GM04503 (cell line): ENCODE data around the gene KLF16.

Source experiments
- DNase-seq: peaks from one replicate; pipeline ENCODE4 v3.0.0-alpha.2; 2012; ENCODE audit warnings: low read depth

KLF16 gene

GRCh38 chr19:1867349-1867724 lies 4.0 kb upstream of the KLF16 start:
- no peak for DNase-seq

DNA sequence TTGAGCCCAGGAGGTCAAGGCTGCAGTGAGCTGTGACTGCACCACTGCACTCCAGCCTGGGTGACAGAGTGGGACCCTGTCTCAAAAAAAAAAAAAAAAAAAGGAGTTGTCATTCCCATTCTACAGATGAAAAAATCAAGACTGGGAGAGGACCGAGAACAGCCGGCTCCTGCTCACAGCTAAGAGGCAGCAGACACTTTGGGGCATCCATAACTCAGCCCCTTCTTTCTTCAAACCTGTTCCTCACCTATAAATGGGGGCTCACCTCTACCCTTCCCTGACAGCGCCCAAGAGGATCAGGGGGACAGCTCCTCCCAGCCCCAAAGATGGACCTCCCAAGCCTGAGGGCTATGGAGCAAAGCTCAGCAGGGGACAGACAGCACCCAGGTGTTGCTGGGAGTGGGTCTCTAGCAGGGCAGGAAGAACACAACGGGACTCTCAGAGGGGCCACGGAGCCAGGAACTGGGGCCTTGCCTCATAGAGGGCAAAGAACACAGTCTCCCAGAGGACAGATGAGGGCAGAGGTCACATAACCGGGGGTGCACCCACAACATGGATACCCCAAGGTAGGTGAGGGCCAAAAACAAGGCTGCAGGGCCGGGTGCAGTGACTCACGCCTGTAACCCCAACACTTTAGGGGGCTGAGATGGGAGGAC lies 3.4 kb upstream of the KLF16 start:
- DNase-seq, result no peak

- DNase-seq, result no peak
These were observed 2.0 kb upstream of the KLF16 start for GRCh38 chr19:1865172-1866010.

DNA sequence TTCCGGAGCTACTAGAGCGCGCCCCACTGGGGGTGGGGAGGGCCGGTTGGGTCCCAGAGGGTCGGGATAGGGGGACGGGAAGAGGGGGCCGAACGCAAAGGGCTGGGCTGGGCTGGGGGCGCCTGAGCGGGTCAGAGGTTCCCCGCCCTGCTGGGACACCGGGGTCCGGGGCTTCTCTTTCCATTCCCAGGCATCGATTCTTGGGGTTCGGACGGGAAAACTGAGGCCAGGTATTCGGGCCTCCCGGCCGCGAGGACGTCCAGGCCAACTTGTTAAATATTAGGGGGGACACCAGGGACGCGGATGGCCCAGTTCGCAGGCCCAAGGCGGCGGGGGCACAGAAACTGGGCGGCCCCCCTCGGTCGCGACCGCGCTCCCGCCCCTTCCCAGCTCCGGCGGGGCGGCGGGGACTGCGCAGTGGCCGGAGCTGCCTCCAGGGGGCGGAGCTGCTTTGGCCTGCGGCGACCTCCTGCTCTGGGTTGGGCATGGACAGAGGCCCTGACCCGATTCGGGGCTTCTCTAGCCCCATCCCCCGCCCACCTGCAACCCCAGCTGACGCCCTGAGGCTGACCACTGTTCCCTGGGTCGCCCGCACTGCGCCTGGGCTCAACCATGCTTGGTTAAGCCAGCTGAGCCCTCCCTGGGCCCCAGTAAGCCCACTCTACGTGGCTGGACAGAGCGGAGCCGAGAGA lies 1.2 kb upstream of the KLF16 start:
- DNase-seq, result no peak

GRCh38 chr19:1863638-1864479 lies 480 bp upstream of the KLF16 start:
- DNase-seq, result no peak

- no peak for DNase-seq
These were observed 703 bp downstream of the KLF16 start for GRCh38 chr19:1862424-1863327.

DNA sequence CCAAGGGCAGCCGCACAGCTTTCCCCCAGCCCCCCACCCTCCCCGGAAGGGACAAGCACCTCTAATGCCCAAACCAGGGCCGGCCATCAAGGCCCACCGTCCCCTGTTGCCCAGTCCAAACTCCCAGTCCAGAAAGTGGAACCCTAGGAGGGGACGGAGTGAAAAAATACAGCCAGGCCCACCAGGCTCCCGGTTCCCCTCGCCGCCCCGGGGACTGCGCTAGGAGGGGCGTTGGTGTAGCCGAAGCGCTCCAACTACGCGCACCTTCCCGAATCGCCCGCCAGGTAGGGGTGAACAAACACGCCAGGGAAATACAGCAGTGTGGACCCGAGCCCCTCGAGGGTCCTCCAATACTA lies 1.3 kb downstream of the KLF16 start:
- DNase-seq, result no peak

GRCh38 chr19:1861599-1862031 lies 1.8 kb downstream of the KLF16 start:
- DNase-seq, result no peak

GRCh38 chr19:1860821-1861598 lies 2.4 kb downstream of the KLF16 start:
- DNase-seq, result no peak

GRCh38 chr19:1860042-1860775 lies 3.2 kb downstream of the KLF16 start:
- no peak for DNase-seq

DNA sequence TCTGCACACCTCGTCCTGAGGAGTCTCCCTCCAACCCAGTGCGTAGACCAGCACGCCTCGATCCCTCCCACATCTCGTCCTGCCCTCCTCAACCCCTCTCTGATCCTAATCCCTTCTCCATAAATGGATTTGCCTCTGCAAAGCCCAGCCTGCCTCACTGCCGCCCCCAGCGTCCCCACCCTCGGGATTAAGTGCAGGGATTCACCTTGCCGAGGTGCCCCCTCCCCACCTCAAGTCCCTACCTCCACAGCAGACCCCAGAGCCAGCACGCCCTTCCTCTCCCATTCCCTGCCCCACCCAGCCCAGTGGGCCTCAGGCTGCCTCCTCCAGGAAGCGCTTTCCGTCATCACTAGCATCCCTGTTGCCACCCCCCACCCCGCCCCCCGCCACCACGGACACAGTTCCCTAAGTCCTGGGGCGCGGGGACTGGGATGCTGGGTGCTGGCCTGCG lies 4.0 kb downstream of the KLF16 start:
- DNase-seq, result no peak

- no peak for DNase-seq
These were observed 4.8 kb downstream of the KLF16 start for GRCh38 chr19:1858412-1859081.

GRCh38 chr19:1857648-1858326 lies 5.6 kb downstream of the KLF16 start:
- DNase-seq, result no peak

DNA sequence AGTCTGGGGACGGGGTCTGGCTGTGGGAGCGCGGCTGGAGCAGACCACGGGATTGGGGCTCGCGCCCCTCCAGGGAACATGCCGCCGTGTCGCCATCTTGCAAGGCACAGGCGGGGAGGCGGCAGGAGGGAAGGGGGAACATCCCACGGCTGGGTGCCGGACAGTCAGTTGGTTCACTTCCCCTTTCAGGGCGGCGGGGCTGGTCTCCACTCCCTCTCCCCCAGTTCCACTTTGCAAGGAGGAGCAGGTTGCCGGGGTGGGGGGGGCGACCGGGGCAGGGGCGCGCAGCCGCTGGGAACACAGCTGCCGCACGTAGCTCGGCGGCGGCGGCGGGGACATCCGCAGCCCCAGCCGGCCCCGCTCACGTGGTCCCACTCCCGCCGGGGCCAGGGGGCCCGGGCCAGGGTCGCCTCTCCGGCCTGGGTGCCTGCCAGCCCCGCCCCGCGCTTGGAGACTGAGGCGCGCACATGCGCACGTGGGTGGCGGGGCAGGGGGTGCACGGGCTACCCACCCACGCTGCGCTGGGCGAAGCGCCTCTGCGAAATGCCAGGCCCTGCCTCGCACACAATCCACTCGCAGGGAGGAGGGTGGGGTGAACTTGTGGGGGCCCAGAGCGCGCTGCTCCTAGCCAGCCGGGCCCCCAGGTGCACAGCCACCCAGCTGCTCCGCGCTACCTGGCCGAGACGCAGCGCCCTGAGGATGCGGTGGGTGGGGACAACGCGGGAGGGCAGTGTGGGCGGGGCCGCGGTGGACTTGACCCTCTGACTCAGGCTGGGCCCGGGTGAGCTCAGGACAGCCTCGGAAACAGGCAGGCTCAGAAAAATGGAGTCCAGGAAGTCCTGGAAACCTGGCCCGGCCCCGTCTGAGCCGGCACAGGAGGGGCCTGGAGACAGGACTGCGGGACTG lies 6.4 kb downstream of the KLF16 start:
- no peak for DNase-seq

DNA sequence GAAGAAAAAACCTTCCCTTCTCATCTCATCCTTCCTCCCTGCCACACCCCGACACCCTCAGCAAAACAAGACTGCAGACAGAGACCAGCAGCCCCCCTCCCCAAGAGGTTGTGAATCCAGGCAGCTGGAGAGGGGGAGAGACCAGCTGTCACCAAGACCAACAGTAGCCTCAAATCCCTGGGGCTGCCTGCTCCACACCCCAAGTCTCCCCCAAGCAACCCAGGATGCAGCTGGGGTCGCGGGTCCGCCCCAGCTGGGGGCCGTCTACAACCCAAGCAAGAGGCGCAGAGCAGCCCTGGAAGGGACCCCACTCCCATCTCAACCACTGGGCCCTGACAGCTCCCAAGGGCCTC lies 7.1 kb downstream of the KLF16 start:
- no peak for DNase-seq

GRCh38 chr19:1855828-1856255 lies 7.5 kb downstream of the KLF16 start:
- DNase-seq, result no peak
